Osteocyte (in vitro differentiated cells): Measurements from ENCODE around the gene RAB4A. TPM values are rescaled to one million over a fixed set of nuclear protein-coding genes. Genes with fewer than 3 reads are reported as not detected.

Source experiments
- DNase-seq: peaks from one replicate; pipeline ENCODE4 v3.0.0; 2021; ENCODE audit warnings: mixed read lengths; ENCODE audit not compliant: unreplicated experiment; ENCODE audit errors: extremely low spot score
- H3K27ac Mint-ChIP-seq: one replicate; pipeline ENCODE4 v1.8.0; 2021; ENCODE audit warnings: mild to moderate bottlenecking, mixed read lengths; ENCODE audit not compliant: unreplicated experiment
- H3K27me3 Mint-ChIP-seq: one replicate; pipeline ENCODE4 v1.8.0; 2021; ENCODE audit warnings: mixed read lengths; ENCODE audit not compliant: unreplicated experiment
- H3K36me3 Mint-ChIP-seq: one replicate; pipeline ENCODE4 v1.8.0; 2021; ENCODE audit warnings: mixed read lengths; ENCODE audit not compliant: unreplicated experiment
- H3K4me1 Mint-ChIP-seq: one replicate; pipeline ENCODE4 v1.8.0; 2021; ENCODE audit warnings: mixed read lengths; ENCODE audit not compliant: unreplicated experiment
- H3K4me3 Mint-ChIP-seq: one replicate; pipeline ENCODE4 v1.8.0; 2021; ENCODE audit warnings: mild to moderate bottlenecking, moderate library complexity, mixed read lengths; ENCODE audit not compliant: unreplicated experiment
- H3K9me3 Mint-ChIP-seq: one replicate; pipeline ENCODE4 v1.8.0; 2021; ENCODE audit warnings: mixed read lengths; ENCODE audit not compliant: unreplicated experiment
- total RNA-seq: library from RNA; stranded (reverse); gene quantifications from 2 replicates; pipeline ENCODE4 v1.2.1, GENCODE V29; 2021
- TF ChIP-seq, protein P1 (sequence below): fragments of 200-600 bp; sonication (generic); IDR thresholded peaks from 2 replicates; pipeline ENCODE4 v1.5.0; 2021; ENCODE audit warnings: antibody characterized with exemption, mild to moderate bottlenecking, moderate library complexity

The RAB4A gene
- total RNA-seq, 1 donor from 2014 or later = 53.1 TPM

DNA sequence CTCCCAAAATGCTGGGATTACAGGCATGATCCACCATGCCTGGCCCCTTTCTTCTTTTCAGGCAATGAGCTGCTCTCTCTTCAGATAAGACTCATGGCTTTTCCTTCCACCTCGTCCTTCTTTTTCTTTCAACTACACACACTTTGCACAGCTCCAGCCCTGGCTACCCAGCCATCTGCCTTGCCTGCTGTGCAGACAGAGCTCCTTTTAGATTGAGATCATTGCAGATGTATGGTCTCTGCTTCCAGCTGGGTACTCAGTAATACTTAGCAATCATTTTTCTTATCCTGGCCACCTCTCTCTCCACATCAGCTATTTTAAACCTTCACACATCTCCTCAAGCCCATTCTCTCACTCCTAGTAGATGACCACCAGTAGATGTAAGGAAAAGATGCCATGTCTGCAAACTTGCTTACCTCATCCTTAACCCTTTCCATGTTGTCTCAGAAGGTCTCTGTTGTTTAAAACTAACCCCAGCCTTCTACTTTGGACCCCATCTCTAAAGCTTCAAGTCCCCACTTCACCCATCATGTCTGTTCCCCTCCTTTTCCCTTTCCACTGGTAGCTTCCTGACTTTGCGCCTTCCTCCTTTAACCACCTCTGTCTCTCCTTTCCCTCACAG lies 7.3 kb downstream of the RAB4A start:
- TF ChIP-seq, protein P1, sequence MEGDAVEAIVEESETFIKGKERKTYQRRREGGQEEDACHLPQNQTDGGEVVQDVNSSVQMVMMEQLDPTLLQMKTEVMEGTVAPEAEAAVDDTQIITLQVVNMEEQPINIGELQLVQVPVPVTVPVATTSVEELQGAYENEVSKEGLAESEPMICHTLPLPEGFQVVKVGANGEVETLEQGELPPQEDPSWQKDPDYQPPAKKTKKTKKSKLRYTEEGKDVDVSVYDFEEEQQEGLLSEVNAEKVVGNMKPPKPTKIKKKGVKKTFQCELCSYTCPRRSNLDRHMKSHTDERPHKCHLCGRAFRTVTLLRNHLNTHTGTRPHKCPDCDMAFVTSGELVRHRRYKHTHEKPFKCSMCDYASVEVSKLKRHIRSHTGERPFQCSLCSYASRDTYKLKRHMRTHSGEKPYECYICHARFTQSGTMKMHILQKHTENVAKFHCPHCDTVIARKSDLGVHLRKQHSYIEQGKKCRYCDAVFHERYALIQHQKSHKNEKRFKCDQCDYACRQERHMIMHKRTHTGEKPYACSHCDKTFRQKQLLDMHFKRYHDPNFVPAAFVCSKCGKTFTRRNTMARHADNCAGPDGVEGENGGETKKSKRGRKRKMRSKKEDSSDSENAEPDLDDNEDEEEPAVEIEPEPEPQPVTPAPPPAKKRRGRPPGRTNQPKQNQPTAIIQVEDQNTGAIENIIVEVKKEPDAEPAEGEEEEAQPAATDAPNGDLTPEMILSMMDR = no peak
- no peak for DNase-seq
- no peak overlapping the region for H3K27ac Mint-ChIP-seq

DNA sequence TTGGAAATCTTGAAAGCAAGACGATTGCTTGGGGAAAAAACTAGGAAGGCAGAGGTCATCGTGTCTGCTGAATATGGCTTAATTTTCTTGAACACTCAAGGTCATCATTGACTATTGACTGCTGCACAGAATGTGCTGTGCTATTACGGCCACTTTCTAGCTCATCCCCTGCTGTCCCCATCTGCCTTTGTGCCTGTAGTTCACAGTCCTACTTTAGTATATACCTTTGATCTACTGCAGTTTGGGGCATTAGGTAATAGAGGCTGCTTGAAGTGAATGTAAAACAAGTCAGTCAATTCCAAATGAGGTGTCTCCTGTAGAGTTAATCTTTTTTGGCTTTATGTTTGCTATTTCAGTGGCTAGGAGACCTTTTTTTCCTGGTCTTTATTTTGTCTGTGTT lies 8.3 kb downstream of the RAB4A start:
- H3K4me3 Mint-ChIP-seq = no peak overlapping the region
- peaks cover 19% of the 10 kb centered on the region for H3K4me1 Mint-ChIP-seq
- TF ChIP-seq, protein P1 = no peak
- H3K36me3 Mint-ChIP-seq = peaks cover 11% of the 10 kb centered on the region
- peaks cover 11% of the 10 kb centered on the region for H3K9me3 Mint-ChIP-seq
- H3K27me3 Mint-ChIP-seq = no peaks in the 10 kb centered on the region
- DNase-seq = no peak
- no peak overlapping the region for H3K27ac Mint-ChIP-seq

More for the DNA sequence above, 7.3 kb downstream of the RAB4A start:
- Mint-ChIP-seq H3K4me1 (peaks cover 29% of the 10 kb centered on the region), H3K27me3 (no peaks in the 10 kb centered on the region), H3K9me3 (peaks cover 11% of the 10 kb centered on the region), H3K36me3 (peaks cover 11% of the 10 kb centered on the region), H3K4me3 (no peak overlapping the region)

DNA sequence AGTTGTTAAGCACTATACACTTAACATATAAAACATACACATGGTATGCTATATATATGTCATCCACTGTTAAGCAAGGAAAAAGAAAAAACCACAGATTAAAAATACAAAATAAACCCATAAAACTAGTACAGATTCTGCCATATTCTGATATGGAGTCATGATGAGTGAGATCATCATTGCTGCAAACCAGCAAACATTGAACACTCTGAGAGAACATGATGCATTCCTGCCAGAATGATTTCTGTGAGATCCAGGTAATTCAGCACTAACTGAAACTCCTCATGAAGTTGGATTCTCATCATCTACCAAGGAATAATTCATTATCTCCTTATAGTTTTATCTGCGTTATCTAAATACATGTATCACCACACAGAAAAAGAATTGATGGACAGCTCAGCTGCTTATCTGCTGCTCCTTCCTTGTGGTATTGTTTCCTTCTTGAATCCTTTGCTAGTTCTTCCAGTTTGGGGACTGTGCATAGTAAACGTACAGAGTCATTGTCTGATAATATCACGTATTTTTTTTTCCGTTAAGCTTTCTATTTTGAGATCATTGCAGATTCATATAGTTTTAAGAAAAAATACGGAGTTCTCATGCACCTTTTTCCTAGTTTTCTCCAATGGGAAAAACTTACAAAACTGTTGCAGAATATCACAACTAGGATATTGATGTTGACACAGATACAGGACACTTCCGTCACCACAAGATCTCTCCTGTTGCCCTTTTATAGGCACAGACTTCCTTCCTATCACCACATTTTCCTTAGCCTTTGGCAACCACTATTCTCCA lies 9.3 kb downstream of the RAB4A start:
- Mint-ChIP-seq H3K27me3 (no peaks in the 10 kb centered on the region), H3K4me1 (peaks cover 11% of the 10 kb centered on the region), H3K9me3 (peaks cover 11% of the 10 kb centered on the region), H3K27ac (no peak overlapping the region), H3K36me3 (peaks cover 11% of the 10 kb centered on the region), H3K4me3 (no peak overlapping the region)
- DNase-seq = no peak
- TF ChIP-seq, protein P1 = no peak

DNA sequence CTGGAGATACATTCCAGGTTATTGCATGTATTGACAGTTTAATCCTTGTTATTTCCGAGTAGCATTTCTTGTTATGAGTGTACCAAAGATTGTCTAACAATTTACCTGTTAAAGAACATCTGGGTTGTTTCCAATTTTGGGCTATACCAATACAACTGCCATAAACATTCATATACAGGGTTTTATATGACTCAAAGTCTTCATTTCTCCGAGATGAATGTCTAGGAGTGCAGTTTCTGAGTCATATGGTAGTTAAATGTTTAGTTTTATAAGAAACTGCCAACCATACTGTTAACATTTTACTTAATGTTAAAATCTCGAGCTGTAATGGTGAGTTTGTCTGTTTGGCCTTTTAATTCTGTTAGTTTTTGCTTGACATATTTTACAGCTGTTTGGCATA lies 10.0 kb downstream of the RAB4A start:
- Mint-ChIP-seq H3K4me3 (no peak overlapping the region), H3K27me3 (no peaks in the 10 kb centered on the region), H3K4me1 (peaks cover 9% of the 10 kb centered on the region), H3K9me3 (peaks cover 11% of the 10 kb centered on the region), H3K27ac (peak overlapping the region; percentile 25), H3K36me3 (peaks cover 9% of the 10 kb centered on the region)
- no peak for DNase-seq
- TF ChIP-seq, protein P1 = no peak

DNA sequence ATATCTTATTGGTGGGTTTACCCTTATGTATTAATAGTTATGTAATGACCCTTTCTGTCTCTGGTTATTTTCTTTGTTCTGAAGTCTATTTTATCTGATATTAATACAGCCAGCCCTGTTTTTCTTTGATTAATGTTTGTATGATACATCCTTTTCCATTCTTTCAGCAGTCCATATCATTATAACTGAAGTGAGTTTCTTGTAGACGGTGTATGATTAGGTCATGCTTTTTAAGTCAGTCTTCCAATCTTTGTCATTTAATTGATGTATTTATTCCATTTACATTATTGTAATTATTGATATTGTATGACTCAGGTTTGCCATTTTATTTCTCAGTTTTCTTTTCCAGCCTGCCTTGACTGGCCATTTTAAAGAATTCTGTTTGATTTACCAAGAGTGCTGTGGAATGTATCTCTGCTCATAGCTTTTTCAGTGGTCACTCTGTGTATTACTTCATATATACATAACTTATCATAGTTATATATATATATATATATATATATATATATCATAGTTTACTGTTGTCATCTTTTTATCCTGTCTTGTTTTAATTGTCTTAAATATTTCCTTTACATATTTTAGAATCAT lies 10.5 kb downstream of the RAB4A start:
- Mint-ChIP-seq H3K27me3 (no peaks in the 10 kb centered on the region), H3K4me1 (peaks cover 11% of the 10 kb centered on the region), H3K9me3 (peaks cover 11% of the 10 kb centered on the region), H3K36me3 (peaks cover 9% of the 10 kb centered on the region), H3K27ac (peak overlapping the region; percentile 25), H3K4me3 (no peak overlapping the region)
- no peak for DNase-seq
- TF ChIP-seq, protein P1 = no peak
